ENCODE results near the gene KIF12. TPM values are rescaled to one million over a fixed set of nuclear protein-coding genes. Genes with fewer than 3 reads are reported as not detected.

KIF12 gene
- total and polyA plus RNA-seq, 2 experiments from 2014 or later: 4.2 to 4.3 TPM

- no peaks in the 10 kb centered on the region for H3K36me3 ChIP-seq (ENCODE audit: insufficient read depth)
- H3F3A ChIP-seq (replicated peaks; ENCODE audit: low read depth): no peaks in the 10 kb centered on the region
- Mint-ChIP-seq H3K9me3 (no peaks in the 10 kb centered on the region), H3K4me3 (no peak overlapping the region), H3K4me1 (peaks cover 7% of the 10 kb centered on the region), H3K27me3 (ENCODE audit: insufficient read depth, low read depth, poor library complexity) (peaks cover 4% of the 10 kb centered on the region), H3K27ac (no peak overlapping the region), H3K36me3 (ENCODE audit: low read depth) (peaks cover 40% of the 10 kb centered on the region)
- H2AFZ ChIP-seq: no peak overlapping the region
- no peak overlapping the region for H3K4me3 ChIP-seq
- no peak overlapping the region for H3K4me2 ChIP-seq
- H3K79me2 ChIP-seq (replicated peaks; ENCODE audit: insufficient read depth): no peaks in the 10 kb centered on the region
- H3K27me3 ChIP-seq (ENCODE audit: insufficient read depth): no peaks in the 10 kb centered on the region
- no peak for TF ChIP-seq REST (IDR thresholded peaks at IDR 0.05; ENCODE audit: unreplicated experiment)
- no peak for TF ChIP-seq ETS1 (IDR thresholded peaks at IDR 0.05)
- no peak for TF ChIP-seq ZNF462 (CRISPR knock-in tag; IDR thresholded peaks at IDR 0.05)
- TF ChIP-seq CREB1 (CRISPR knock-in tag; IDR thresholded peaks at IDR 0.05; ENCODE audit: low read depth): no peak
- no peak for TF ChIP-seq STAT1 (IDR thresholded peaks at IDR 0.05; ENCODE audit: unreplicated experiment)
- TF ChIP-seq CTCF (conservative IDR thresholded peaks at IDR 0.05; ENCODE audit: low read depth in 2 of 2): no peak
- TF ChIP-seq POLR2AphosphoS5 (IDR thresholded peaks at IDR 0.05; ENCODE audit: low read depth): no peak
- no peak for TF ChIP-seq JUNB (IDR thresholded peaks at IDR 0.05; ENCODE audit: unreplicated experiment)
- no peak for TF ChIP-seq EZH2phosphoT487 (IDR thresholded peaks at IDR 0.05; ENCODE audit: unreplicated experiment)
- TF ChIP-seq ZNF114 (CRISPR knock-in tag; IDR thresholded peaks at IDR 0.05): no peak
- no peak for TF ChIP-seq NANOG (IDR thresholded peaks at IDR 0.05; ENCODE audit: borderline replicate concordance)
- no peak for TF ChIP-seq EZH2 (IDR thresholded peaks at IDR 0.05; ENCODE audit: low read depth, unreplicated experiment)
- H3K27ac ChIP-seq (ENCODE audit: low read depth): no peak overlapping the region
- 0 out of 2 replicates have a peak, but pooled peaks cover 4% of the 10 kb centered on the region for H3K9me2 ChIP-seq (ENCODE audit: insufficient read depth)
- no peaks in the 10 kb centered on the region; the same call in none of the 2 replicates for H4K20me1 ChIP-seq (replicated peaks; ENCODE audit: insufficient read depth)
- no peak for ATAC-seq
- no peaks in the 10 kb centered on the region for H3K4me1 ChIP-seq (ENCODE audit: insufficient read depth)
- no peak for DNase-seq (ENCODE audit: low spot score)
Observed at GRCh38 chr9:114051706-114052105, 47.4 kb downstream of the KIF12 start.
